HG02981 (cell line): ENCODE measurements around the gene OVOL3.

Experiments
- ATAC-seq: cut with Tn5 transposase; IDR thresholded peaks from one replicate; pipeline ENCODE4 v1.9.1; 2021; ENCODE audit warnings: mild to moderate bottlenecking, moderate library complexity; ENCODE audit not compliant: unreplicated experiment

OVOL3 gene

DNA sequence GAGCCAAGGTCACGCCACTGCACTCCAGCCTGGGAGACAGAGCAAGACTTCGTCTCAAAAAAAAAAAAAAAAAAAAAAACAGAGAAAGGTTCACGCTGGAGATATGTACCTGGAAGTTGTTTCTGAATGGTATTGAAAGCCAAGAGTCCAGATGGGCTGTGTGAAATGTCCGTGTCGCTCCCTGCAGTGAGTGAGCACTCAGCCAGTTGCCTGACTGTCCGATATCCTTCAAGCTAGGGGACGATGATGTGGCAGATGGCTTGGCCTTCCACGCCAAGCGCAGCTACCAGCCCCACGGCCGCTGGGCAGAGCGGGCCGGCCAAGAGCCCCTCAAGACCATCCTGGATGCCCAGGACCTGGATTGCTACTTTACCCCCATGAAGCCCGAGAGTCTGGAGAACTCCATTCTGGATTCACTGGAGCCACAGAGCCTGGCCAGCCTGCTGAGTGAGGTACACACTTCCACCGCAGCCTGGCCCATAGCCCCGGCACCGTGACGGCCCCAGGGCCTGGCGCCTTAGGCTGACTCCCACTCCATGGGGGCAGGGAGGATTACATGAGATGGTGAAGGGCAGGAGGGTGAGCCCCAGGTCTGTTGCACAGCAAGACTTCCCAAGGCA is 11.7 kb upstream of the OVOL3 start:
- no peak for ATAC-seq

DNA sequence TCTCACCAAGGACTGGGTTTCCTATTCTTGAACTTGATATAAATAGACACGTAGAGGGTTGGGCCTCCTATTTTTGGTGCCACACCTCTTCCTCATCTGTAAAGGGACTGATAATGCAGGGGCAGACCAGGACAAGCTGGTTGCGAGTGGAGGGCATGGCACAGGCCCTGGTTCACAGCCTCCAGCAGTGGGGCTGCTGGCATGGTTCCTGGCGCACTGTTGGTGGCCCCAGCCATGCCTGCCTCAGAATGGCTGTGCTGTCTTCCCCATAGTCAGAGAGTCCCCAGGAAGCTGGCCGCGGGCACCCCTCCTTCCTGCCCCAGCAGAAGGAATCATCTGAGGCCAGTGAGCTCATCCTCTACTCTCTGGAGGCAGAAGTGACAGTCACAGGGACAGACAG is 10.5 kb upstream of the OVOL3 start:
- ATAC-seq: no peak

- no peak for ATAC-seq
Measured at GRCh38 chr19:36101550-36102327, 9.2 kb upstream of the OVOL3 start.

DNA sequence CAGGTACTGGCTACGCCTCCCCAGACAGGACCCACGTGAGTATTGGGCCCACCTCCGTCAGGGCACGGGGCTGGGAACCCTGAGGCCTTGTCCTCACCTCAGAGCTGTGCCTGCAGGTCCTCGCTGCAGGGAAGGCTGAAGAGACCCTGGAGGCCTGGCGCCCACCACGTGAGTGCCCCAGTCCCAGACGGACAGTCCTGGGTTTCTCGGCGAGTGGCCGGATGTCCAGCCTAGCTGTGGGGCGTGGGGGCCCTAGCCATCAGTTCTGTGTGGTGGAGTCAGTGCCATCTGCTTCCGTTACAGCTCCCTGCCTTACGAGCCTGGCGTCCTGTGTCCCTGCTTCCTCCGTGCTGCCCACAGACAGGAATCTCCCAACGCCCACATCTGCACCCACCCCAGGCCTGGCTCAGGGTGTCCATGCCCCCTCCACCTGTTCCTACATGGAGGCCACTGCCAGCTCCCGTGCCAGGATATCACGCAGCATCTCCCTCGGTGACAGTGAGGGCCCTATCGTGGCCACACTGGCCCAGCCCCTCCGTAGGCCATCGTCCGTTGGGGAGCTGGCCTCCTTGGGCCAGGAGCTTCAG is 7.8 kb upstream of the OVOL3 start:
- no peak for ATAC-seq

- ATAC-seq: no peak
Measured at GRCh38 chr19:36103842-36104552, 6.9 kb upstream of the OVOL3 start.

GRCh38 chr19:36106441-36106840 is 4.5 kb upstream of the OVOL3 start:
- no peak for ATAC-seq

- no peak for ATAC-seq
Measured at GRCh38 chr19:36106991-36107390, 4.0 kb upstream of the OVOL3 start.

- no peak for ATAC-seq
Measured at GRCh38 chr19:36108684-36109083, 2.3 kb upstream of the OVOL3 start.

GRCh38 chr19:36111200-36111539 is 227 bp downstream of the OVOL3 start:
- no peak for ATAC-seq

DNA sequence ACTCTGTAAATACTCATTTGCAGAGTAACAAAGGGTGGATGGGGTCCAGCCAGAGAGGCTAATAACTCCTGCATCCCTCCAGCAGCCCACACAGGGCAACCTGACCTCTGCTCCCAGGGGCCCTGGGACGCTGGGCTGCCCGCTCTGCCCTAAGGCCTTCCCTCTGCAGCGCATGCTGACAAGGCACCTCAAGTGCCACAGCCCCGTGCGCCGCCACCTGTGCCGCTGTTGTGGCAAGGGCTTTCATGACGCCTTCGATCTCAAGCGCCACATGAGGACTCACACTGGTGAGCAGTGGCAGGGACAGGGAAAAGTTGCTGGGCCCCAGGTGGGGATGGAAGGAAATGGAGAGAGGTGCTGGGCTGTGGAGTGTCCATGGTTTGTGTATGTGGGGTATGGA is 1.7 kb downstream of the OVOL3 start:
- no peak for ATAC-seq

- no peak for ATAC-seq
Measured at GRCh38 chr19:36113425-36113824, 2.5 kb downstream of the OVOL3 start.

DNA sequence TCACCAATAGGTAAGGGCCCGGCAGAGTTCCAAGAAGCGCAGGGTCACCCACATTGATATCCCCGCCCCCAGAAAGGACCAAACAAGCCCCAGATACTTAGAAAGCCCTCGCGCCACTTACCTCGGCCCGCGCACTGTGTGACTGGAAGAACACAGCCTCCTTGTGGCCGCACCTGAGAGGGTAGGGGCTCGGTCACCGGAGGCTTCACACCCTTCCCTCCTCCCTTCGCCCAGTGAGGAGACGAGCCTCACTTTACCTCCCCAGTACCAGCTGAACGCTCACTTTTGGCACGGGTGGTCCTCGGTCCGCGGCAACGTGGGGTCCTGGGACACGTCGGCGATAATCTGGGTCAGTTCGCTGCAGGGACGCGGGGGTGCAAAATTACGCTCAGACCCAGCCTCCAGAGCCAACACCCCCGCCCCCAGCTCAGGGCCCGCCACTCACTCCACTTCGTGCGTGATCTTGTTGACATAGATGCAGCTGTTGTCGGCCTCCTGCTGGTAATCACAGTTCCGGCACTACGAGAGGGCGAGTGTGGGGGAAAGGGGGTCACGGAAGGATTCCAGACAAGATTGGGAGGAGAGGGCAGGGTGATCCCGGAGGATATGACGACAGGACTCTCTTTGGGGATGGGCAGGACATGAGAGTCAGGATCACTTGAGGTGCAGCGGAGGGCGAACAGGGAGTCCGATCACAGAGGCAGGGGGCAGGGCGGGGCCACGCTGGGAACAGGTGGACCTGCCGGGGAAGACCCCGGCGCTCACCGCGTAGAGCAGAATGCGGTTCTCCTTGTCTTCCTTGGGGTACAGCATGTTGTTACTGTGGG is 3.2 kb downstream of the OVOL3 start:
- no peak for ATAC-seq

DNA sequence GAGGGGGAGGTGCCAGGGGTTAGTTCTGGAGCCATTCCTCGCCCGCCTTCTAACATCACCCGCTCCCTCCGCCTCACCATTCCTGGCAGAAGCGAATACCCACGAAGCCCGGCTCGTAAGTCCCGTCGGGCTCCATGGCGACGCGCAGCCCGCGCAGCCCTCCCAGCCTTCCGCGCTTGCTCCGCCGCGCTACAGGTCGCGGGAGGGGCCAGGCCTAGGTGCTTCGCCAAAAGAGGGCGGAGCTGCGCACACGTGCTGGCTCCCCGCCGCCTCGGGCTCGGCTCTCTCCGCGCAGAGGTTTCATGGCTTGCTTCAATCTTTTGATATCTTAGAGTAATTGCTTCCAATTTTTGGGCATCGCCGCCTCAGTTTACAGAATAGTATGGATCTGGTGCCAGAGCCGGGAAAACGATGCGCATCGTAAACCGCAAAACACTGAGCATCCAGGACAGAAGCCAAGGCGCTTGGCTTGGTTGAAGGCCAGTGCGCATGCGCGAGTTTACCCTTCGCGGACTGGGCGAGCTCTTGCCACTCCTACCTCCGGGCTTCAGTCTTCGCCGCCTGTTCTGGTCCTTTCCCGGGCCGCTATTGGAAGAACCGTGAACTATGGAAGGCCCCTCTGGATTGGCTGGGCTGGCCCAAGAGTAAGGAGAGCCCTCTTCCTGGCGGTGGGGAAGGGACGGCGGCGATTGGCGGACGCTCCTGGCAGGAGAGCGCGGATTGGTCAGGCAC is 3.9 kb downstream of the OVOL3 start, which contains the start of gene POLR2I:
POLR2I (minus strand) TSS at position 155 of the 732 bp plus-strand sequence; CDS start at position 136, 19 bp downstream.
- peak; percentile 82 for ATAC-seq

- ATAC-seq: peak; percentile 31
Measured at GRCh38 chr19:36115453-36116343, 4.8 kb downstream of the OVOL3 start, which contains the start of gene TBCB. Gene TBCB, plus strand, starts transcription at chr19:36115468. Its CDS starts 93 bp downstream, at chr19:36115561.

DNA sequence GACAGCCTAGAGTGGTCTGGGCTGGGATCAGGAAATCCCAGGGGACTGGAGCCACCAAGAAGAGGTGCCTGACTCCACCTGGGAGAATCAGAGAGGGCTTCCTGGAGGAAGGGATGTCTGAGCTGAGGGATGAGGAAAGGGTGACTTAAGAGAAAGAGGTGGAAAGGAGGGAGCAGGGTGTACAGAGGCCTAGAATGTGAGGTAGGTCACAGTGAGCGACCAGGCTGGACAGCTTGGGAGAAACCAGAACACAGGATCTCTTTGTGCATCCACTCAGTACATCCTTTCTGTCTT is 5.3 kb downstream of the OVOL3 start:
- ATAC-seq: no peak

DNA sequence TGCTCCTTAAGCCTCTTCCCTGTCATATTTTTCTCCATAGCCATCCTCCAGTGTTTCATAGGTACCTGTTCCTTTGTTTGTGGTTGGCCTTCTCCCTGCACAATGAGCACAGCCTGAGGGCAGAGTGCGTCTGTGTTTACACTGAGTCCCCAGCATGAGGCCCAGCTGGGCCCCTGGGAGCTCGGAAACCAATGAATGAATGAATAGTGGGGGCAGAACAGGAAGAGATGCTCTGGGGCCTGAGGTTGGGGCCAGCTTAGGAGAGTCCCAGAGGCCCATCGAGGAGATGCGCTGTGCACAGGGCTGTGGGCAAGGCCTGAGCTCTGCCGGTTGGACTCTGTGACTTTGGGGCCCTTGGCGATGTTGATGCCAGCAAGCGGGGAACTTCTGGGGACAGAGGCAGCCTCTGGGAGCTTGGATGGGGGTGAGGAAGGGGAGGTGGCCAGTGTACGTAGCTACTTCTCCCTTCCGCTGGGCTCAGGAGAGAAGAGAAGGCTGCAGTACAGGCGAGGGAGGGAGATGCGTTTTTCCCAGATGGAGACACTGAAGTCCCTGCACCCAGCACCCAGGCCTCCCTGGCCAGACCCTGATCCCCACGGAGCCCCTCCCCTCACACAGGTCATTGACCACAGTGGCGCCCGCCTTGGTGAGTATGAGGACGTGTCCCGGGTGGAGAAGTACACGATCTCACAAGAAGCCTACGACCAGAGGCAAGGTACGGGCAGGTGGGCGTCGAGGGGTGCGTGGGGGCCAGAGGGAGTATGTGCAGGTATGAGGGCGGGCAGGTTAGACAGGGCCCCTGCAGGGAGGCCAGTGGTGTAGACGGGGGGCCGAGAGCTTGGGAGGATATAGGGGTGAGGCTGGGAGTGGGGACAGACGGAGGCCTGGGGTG is 9.4 kb downstream of the OVOL3 start:
- no peak for ATAC-seq

- ATAC-seq: no peak
Measured at GRCh38 chr19:36120984-36121358, 10.0 kb downstream of the OVOL3 start.

DNA sequence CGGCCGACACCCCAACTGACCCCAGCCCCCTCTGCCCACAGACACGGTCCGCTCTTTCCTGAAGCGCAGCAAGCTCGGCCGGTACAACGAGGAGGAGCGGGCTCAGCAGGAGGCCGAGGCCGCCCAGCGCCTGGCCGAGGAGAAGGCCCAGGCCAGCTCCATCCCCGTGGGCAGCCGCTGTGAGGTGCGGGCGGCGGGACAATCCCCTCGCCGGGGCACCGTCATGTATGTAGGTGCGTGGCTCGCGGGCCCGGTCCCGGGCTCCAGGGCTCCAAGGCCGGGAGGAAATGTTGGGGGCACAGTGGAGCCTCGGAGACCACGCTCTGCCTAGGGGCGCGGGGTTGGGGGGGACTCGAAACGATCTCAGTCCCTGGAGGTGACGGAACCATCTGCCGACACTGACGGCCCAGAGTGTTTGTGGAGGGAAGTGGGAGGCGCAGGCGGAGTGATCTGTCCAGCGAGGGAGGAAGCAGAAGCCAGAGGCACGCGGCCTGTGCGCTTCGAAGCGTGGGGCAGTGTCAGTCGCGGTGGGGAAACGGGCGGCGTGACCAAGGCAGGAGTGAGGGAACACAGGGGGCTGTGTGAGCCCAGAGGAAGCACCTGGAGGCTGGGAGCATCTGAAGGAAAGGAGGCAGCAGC is 10.7 kb downstream of the OVOL3 start:
- no peak for ATAC-seq
